Effector CD8-positive, alpha-beta T cell (primary cell): ENCODE measurements around the gene SEC14L1.

Experiments
- DNase-seq: peaks from one replicate; lab custom pipeline; 2025; lab: John Stamatoyannopoulos, UW

Gene SEC14L1

GRCh38 chr17:77264617-77265230 is 124.0 kb downstream of the SEC14L1 start:
- no peak for DNase-seq

- DNase-seq = no peak
These were observed 125.4 kb downstream of the SEC14L1 start for GRCh38 chr17:77266213-77266612.
